ENCODE measurements around the gene BUB1B.

- TF ChIP-seq CTCF (IDR thresholded peaks at IDR 0.05; ENCODE audit: poor library complexity, severe bottlenecking) = no peak
- no peak for TF ChIP-seq TAF1 (IDR thresholded peaks at IDR 0.05; ENCODE audit: low read depth)
- TF ChIP-seq RAD21 (conservative IDR thresholded peaks at IDR 0.05) = no peak
Measured at GRCh38 chr15:40133544-40133943, 27.3 kb upstream of the BUB1B start.
